NCI-H226 (cell line): ENCODE data around the gene LMTK3.
A peak's percentile ranks its signal among the peaks of the same experiment; 100 is the strongest.
"Not testable (repeated sequence)": the region's sequence is repeated elsewhere in the genome, so short reads cannot be mapped to it uniquely, and the experiment has no call there.

ENCODE experiments used
- DNase-seq: peaks from one replicate; pipeline ENCODE4 v3.0.0-alpha.2; 2015

The LMTK3 gene

GRCh38 chr19:48538057-48538456 is 26.4 kb upstream of the LMTK3 start:
- DNase-seq, result not testable (repeated sequence)

DNA sequence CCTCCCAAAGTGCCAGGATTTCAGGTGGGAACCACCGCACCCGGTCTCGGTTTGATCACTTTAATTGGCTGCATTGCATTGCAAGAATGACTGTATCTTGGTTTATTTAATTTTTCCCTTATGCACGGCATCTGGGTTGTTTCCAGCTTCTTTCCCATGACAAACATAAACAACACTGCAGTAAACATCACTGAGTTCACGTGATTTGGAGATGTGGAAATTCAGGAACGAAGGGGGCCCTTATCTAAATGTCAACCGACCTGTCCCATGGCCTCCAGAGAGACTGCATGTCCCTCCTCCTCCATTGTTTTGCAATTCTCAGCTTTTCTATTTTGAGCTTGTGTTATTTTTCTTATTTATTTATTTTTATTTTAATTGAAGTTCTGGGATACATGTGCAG is 25.9 kb upstream of the LMTK3 start:
- no peak for DNase-seq

- no peak for DNase-seq
These were observed 22.1 kb upstream of the LMTK3 start for GRCh38 chr19:48533770-48534169.

GRCh38 chr19:48530770-48531169 is 19.1 kb upstream of the LMTK3 start:
- DNase-seq, result no peak

DNA sequence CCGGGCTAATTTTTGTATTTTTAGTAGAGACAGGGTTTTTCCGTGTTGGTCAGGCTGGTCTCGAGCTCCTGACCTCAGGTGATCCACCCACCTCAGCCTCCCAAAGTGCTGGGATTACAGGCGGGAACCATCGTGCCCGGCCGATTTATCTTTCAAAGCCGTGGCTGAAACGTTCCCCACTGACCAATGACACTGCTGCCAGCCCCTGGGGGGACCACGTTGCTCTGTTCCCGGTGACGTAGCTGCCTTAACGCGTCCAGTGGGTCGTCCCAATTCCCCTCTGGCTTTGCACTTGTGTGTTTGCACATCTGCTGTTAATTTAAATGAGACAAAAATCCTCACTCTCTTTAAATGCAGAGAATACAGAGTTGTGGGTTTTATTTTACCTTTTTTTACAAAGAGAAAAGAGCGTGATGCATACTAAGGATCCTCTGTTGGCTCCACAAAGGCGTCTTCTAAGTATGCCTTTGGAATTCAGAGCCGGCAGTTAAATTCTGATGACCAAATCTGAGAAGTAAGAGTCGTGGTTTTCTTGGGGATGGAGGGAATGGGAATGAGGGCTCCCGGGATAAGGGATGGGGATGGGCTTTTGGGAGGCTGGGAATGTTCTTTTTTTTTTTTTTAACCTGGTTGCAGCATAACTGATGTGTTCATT is 18.6 kb upstream of the LMTK3 start:
- DNase-seq, result no peak

DNA sequence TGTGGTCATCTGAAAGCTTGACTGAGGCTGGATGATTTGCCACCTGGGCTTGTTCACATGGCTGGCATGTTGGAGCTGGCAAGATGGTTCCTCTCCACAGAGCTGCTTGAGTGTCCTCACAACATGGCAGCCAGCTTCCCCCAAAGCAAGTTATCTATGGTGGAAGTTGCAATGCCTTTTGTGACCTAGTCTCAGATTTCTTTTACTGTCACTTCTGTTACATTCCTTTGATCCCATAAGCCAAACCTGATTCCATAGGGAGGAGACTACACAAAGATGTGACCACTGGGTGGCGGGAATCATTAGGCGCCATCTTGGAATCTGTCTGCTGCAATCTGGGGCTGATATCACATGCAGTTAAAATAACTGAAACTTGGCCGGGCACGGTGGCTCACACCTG is 17.5 kb upstream of the LMTK3 start:
- DNase-seq, result no peak

DNA sequence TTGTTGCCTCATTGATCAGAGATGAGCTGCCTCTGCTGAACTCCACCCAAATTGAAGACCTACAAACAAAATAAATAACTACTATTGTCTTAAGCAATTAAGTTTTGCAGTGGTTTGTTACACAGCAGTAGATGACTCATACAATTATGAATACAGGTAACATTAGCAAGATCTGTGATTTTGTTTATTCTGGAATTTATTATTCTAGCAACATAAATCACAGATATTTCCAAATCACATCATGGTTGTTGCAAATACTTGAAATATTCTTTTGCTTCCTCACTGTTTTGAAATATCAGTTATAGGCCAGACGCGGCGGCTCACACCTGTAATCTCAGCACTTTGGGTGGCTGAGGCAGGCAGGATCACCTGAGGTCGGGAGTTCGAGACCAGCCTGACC is 13.1 kb upstream of the LMTK3 start:
- no peak for DNase-seq

DNA sequence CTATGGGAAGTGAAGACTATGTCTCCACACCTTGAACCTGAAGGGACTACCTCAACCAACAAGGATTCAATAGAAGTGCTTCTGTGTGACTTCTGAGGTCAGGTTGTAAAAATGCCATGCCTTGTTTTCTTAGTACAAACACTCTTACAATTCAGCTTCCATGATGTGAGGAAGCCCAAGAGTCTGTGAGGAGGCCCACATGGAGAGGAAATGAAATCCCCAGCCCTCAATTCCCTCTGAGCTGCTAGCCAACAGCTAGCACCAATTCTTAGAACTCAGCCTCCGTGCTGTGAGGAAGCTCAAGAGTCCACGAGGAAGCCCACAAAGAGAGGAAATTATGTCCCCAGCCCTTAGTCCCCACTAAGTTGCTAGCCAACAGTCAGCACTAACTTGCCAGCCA is 12.6 kb upstream of the LMTK3 start:
- no peak for DNase-seq

DNA sequence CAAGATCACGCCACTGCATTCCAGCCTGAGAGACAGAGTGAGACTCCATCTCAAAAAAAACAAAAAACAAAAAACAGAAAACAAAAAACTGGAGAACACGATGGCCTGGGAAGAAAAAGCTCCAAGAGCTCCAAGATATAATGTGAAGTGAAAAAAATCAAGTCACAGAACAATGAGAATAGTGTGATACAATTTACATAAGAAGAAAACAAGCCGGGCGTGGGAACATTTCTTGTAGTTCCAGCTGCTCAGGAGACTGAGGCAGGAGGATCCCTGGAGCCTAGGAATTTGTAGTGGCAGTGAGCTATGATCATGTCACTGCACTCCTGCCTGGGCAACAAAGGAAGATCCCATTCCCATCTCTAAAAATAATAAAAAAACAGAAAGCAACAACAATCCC is 8.5 kb upstream of the LMTK3 start:
- DNase-seq, result no peak

DNA sequence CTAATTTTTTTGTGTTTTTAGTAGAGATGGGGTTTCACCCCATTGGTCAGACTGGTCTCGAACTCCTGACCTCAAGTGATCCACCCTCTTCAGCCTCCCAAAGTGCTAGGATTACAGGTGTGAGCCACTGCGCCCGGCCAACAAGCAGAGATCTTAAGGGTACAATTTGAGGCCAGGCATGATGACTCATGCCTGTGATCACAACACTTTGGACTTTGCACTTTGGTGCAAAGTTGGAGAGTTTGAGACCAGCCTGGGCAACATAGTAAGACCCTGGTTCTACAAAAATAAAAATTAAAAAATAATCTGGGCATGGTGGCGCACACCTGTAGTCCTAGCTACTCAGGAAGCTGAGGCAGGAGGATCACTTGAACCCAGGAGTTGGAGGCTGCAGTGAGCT is 7.8 kb upstream of the LMTK3 start:
- DNase-seq, result not testable (repeated sequence)

GRCh38 chr19:48518207-48518606 is 6.6 kb upstream of the LMTK3 start:
- no peak for DNase-seq

- no peak for DNase-seq
These were observed 4.9 kb upstream of the LMTK3 start for GRCh38 chr19:48516536-48516935.

DNA sequence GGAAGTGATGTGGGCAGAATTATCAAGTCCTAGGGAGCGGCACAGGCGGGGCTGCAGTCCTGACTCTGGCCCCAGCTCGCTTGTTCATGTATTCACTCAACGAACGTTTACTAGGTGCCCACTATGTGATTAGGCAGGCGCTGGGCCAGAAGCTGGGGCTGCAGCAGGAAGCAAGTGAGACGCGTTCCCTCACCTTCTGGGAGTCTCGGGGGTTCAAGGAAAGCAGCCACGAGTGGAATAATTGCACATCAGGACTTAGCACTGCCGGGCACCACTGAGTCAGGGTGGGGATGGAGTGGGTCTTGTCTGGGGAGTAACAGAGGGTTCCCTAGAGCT is 2.5 kb upstream of the LMTK3 start:
- DNase-seq, result no peak

DNA sequence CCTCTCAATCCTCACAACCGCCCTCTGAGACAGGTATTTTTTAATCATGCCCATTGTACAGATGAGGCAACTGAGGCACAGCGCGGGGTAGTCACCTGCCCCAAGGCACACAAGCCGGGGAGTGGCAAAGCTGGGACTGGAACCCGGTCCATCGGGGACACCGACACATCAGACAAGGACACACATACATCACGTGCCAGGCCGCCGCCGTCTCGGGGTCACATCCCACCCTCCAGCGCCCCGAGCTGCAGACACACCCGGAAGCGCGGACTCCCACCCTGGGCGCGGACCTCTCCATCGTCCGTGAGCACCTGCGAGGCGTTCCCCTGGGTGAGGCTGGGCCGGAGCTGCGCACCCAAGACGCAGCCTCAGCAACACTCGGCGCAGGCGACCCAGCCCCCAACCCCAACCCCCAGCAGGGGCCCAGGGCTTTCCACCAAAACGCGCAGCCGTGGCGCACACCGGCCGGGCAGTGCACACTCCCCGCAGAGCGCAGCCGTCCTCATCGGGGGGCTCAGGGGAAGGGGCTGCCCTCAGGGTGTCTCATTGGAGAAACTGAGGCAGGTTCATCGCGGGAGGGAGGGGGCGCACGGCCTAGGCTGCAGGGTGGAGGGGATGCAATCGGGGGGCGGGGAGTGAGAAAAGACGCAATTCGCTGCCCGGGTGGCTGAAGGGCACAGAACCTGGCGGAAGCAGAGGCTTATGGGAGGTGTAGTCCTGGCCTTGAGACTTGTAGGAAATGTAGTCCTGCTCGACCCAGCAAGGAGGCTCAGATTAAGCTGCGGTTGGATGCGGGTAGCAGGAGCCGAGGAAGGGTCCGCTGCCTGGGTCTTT is 1.9 kb upstream of the LMTK3 start:
- DNase-seq, result peak; percentile 68

- DNase-seq, result no peak
These were observed 1.1 kb upstream of the LMTK3 start for GRCh38 chr19:48512504-48513288.

- DNase-seq, result no peak
These were observed 309 bp downstream of the LMTK3 start for GRCh38 chr19:48511321-48511731.

- peak; percentile 39 for DNase-seq
These were observed 990 bp downstream of the LMTK3 start for GRCh38 chr19:48510421-48511268.

DNA sequence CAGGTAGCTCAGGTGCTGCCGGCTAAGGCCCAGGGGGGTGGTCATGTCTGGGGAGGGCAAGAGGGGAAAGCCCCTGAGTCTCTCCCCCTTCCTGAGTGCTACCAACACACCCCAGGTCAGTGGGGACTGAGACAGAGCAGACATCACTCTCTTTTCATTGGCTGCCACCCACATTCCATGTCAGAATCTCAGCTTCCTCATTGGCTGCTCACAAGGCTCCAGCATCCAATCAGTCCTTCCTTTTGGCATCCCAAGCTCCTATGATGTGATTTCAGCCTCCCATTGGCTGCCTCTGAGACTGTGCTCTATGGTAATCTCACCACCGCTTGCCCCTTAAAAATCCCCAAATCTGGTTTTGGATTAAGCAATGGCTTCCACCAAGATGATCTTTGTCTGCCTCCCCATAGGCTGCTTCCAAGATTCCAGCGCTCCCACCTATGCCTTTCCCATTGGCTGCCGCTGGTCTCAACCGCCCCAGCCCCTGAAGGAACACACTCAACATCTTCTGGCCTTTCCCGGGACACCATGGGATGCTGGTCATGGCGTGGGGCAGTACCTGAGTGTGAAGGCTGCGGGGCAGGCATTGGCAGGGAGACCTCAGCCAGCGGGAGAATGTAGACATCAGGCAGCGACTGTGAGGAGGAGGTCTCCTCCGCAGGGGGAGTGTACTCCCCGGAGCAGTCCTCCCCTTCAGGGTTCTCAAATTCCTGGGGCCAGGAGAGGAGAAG is 2.0 kb downstream of the LMTK3 start:
- DNase-seq, result peak; percentile 33

DNA sequence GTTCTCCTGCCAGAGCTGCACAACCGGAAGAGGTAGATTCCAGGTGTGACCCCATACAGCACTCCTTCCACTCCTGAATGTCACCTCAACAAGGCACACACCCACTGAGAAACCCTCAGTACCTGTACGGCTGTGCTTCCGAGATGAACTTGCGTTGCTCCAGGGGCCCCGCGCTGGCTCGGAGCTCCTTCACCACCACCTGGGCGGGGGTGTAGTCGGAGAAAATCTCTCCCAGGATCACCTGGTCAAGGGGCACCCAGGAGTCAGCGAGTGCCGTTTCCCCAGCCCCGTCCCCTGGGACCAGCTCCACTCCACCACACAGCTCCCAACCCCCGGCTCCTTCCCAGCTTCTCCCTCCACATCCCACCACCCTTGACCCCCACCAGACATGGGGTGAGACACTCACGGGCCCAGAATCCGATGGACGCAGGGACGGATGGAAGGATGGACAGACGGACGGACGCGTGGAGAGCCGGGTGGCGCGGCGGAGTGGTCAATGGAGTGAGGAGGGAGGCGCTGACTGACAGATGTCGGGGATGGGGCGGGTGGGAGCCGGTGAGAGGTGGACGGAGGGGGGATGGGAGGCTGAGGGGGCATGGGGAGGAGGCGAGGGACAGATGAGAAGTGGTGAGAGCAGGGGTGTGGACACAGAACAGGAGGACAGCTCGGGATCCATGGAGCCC is 2.8 kb downstream of the LMTK3 start:
- no peak for DNase-seq

DNA sequence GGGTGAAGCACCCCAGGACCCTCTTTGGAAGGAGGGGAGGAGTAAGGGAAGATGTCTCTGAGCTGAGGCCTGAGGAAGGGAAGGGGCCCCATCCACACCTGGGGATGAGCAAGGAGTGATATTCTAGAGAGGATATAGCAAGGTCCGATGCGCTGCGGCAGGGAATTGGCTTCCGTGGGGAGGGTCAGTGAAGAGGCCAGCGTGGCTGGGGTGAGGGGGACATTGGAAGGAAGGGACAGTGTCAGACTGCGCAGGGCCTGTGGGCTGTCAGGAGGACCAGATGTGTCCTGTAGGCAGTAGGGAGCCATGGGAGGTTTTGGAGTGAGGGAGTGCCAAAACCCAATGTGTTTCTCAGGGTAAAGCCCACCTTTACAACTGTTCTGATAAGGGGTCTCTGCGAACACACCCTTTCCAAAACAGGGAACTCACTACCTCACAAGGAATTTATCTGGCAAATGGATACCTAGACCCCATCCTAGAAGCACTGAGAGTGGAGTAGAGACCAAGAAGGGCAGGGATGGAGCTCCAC is 3.7 kb downstream of the LMTK3 start:
- DNase-seq, result no peak

- peak; percentile 16 for DNase-seq
These were observed 5.4 kb downstream of the LMTK3 start for GRCh38 chr19:48506138-48506733.
